IPS DF 6.9 (cell line): ENCODE results near the gene ANKRD11.
A peak's percentile ranks its signal among the peaks of the same experiment; 100 is the strongest.
"Not testable (repeated sequence)": the region's sequence is repeated elsewhere in the genome, so short reads cannot be mapped to it uniquely, and the experiment has no call there.

Source experiments
- DNase-seq: peaks from one replicate; pipeline ENCODE4 v3.0.0-alpha.2; 2013; ENCODE audit warnings: low read depth, low spot score
- H3K27ac ChIP-seq: one replicate; pipeline ENCODE4 v1.5.1; 2013; ENCODE audit warnings: low read length, control low read depth
- H3K27me3 ChIP-seq: 2 replicates; pipeline ENCODE4 v1.6.1; 2013; ENCODE audit warnings: mild to moderate bottlenecking, low read length; ENCODE audit not compliant: control insufficient read depth, insufficient read depth
- H3K36me3 ChIP-seq: 2 replicates; pipeline ENCODE4 v1.6.1; 2013; ENCODE audit warnings: low read length; ENCODE audit not compliant: control insufficient read depth, insufficient read depth
- H3K4me1 ChIP-seq: 2 replicates; pipeline ENCODE4 v1.6.1; 2013; ENCODE audit warnings: low read length; ENCODE audit not compliant: control insufficient read depth, insufficient read depth
- H3K4me3 ChIP-seq: 2 replicates; pipeline ENCODE4 v1.5.1; 2013; ENCODE audit warnings: mild to moderate bottlenecking, low read length
- H3K9me3 ChIP-seq: 2 replicates; pipeline ENCODE4 v1.6.1; 2013; ENCODE audit warnings: low read length, inconsistent platforms; ENCODE audit not compliant: control insufficient read depth, insufficient read depth
- WGBS: extraction: QIAGEN DNeasy Blood & Tissue Kit; methylation state at CpG from one replicate; pipeline ENCODE4 v1.1.7; 2013; ENCODE audit warnings: mixed read lengths, missing lambda C conversion rate; ENCODE audit not compliant: insufficient read length, insufficient coverage; 5-methylcytosine and 5-hydroxymethylcytosine counted together

ANKRD11 gene

DNA sequence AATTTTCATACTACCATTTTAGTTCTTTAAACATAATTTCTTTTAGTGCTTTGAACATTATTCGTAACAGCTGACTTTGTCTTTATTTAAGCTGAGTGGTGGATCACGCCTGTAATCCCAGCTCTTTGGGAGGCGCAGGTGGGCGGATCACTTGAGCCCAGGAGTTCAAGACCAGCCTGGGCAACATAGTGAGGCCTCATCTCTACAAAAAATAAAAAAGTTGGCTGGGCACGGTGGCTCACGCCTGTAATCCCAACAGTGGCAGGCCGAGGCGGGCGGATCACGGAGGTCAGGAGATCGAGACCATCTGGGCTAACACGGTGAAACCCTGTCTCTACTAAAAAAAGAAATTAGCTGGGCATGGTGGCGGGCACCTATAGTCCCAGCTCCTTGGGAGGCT, 230.5 kb downstream of the ANKRD11 start:
- not testable (repeated sequence) for H3K9me3 ChIP-seq
- no CpG with 5 or more reads among the region's 13 CpGs for WGBS

DNA sequence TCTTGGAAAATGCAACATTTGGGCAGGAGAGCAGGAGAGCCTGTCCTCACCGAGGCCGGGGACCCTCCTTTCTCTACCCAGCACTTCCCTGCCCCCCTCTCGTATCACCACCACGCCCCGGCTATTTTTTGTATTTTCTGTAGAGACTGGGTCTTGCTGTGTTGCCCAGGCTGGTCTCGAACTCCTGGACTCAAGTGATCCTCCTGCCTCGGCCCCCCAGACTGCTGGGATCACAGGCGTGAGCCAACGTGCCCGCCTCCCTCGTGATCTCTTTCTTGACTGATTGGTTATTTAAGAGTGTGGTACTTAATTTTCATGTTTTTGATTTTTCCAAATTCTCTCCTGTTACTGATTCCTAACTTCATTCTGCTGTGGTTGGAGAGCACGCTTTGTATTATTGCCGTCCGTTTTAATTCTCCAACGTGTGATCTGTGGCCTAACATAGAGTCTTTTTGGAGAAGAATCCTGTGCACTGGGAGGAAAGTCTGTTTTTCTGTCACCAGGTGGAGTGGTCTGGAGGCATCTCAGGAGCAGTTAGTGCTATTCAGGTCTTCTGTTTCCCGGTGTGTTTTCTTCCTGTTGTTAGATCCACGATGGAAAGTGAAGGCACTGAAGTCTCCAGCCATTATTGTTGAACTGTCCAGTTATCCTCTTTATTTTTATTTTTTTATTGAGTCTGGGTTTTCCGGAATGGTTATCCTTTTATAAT, 232.4 kb downstream of the ANKRD11 start:
- Histone ChIP-seq H3K9me3 (no peaks in the 10 kb centered on the region), H3K27ac (no peak overlapping the region), H3K4me3 (no peak overlapping the region; the same call in 1 of the 2 replicates), H3K27me3 (no peaks in the 10 kb centered on the region; the same call in 1 of the 2 replicates), H3K36me3 (no peaks in the 10 kb centered on the region), H3K4me1 (no peaks in the 10 kb centered on the region)
- DNase-seq: no peak
- WGBS: no CpG with 5 or more reads among the region's 18 CpGs

More for the DNA sequence above, 230.5 kb downstream of the ANKRD11 start:
- not testable (repeated sequence) for H3K27ac ChIP-seq, H3K4me3 ChIP-seq, H3K36me3 ChIP-seq, H3K27me3 ChIP-seq, DNase-seq, H3K4me1 ChIP-seq

DNA sequence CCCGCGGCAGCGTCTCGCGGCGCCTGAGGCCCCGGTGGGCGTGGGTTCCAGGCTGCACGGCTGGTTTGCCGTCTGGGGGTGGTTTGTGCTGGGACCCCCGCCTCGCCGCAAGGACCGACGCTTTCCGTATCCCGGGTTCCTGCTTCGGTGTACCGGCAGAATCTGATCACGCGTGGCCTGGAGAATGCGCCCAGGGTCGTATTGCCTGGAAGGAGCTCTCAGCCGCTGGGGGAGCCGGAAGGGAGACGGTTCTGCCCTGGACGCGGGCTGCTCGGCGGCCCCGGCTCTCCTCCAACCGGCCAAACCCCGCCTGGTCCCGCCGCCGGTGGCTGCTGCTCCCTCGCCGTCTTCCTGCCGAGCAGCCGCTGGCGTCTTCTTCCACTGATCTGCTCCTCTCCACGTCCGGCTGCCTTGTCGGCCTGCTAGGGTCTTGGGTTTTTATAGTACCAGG, 233.1 kb downstream of the ANKRD11 start:
- Histone ChIP-seq H3K36me3 (no peaks in the 10 kb centered on the region), H3K4me1 (no peaks in the 10 kb centered on the region), H3K27ac (no peak overlapping the region), H3K4me3 (peak overlapping the region; percentile 8; the same call in 1 of the 2 replicates), H3K27me3 (no peaks in the 10 kb centered on the region; the same call in 1 of the 2 replicates), H3K9me3 (no peaks in the 10 kb centered on the region)
- no CpG with 5 or more reads among the region's 44 CpGs for WGBS
- DNase-seq: no peak

DNA sequence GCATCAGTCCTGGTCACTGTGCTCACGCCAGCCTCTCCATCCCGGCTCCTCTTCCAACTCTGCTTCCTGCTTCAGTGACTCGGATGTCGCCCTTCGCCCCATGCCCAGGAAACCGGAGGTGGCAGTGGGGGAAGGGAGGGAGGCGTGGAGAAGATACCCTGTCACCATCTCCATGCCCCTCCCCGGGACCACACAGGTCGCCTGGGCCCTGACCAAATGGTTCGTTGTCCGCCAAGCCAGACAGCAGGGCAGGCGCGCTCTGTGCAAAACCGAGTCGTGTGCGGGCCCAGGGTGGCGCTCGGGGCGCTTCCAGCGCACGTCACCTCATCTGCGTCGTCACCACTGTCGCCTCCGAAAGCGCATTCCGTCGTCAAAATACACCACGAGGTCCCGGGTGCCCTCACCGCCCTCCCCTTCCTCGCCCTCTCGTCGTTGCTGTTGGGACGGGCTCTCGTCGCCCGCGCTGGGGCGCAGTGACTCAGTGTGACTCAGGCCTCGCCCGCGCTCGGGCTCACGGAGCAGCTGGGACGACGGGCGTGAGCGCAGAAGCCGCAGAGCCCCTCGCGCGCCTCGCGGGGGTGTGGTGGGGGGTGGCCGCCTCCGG, 233.6 kb downstream of the ANKRD11 start:
- Histone ChIP-seq H3K4me1 (no peaks in the 10 kb centered on the region), H3K27me3 (no peaks in the 10 kb centered on the region; the same call in 1 of the 2 replicates), H3K27ac (no peak overlapping the region), H3K4me3 (peak overlapping the region; percentile 8; the same call in 1 of the 2 replicates), H3K36me3 (no peaks in the 10 kb centered on the region), H3K9me3 (no peaks in the 10 kb centered on the region)
- no CpG with 5 or more reads among the region's 57 CpGs for WGBS
- no peak for DNase-seq

DNA sequence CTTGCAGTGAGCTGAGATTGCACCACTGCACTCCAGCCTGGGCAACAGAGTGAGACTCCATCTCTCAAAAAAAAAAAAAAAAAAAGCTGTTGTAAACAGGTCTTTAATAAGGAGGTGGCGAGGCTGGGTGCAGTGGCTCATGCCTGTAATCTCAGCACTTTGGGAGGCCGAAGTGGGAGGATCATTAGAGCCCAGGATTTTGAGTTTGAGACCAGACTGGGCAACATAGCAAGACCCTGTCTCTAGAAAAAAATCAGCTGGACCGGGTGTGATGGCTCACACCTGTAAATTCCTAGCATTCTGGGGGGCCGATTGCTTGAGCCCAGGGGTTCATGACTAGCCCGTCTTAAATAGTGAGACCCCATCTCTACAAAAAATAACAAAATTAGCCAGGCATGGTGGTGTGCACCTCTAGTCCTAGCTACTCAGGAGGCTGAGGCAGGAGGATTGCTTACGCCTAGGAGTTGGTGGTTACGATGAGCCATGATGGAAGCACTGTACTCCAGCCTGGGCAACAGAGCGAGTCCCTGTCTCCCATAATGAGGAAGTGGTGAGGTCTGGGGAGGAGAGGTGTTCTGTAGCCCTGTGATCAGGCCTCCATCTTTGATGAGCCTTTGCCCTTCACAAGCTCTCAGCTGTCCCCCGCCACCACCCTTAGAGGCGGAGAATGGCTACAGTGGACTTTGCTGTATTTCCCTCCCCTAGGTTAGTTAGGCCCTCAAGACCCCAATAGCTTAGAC, 236.6 kb downstream of the ANKRD11 start:
- H3K27ac ChIP-seq: no peak overlapping the region
- no CpG with 5 or more reads among the region's 10 CpGs for WGBS
- no peaks in the 10 kb centered on the region; the same call in 1 of the 2 replicates for H3K36me3 ChIP-seq
- no peak overlapping the region for H3K4me3 ChIP-seq
- H3K9me3 ChIP-seq: no peaks in the 10 kb centered on the region
- DNase-seq: no peak
- no peaks in the 10 kb centered on the region; the same call in 1 of the 2 replicates for H3K27me3 ChIP-seq
- H3K4me1 ChIP-seq: no peaks in the 10 kb centered on the region

DNA sequence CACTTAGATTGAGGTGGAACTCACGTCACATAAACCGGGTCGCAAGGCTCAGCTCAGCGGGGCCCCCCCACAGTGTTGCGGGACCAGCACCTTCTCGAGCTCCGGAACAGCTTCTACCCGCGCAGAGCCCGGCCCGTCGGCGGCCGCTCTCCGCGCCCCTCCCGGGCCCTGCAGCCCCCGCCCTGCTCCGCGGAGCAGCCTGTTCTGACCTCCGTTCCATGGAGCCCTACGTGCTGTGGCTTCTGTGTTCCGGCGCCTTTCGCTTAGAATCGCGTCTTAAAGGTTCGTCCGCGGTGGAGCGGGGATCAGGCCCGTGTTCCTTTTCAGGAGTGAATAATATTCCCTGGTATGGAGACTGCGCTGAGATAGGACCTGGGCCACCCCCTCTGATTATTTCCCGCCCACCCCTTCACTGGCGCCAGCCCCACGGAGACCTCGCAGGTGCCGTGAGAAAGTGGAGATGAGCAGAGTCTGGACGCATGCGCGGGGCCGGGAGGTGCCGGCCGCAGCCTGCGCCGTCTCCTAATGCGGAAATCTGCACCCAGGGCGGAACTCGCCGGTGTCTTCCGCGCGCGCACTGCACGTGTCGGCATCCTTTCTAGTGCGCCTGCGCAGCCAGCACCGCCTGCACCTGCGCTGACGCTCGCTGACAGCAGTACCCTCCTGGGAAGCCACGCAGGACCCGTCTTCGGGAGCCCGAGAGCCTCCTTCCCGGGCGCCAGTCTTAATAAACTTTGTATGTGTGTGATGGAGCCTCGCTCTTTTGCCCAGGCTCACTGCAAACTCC, 242.0 kb downstream of the ANKRD11 start:
- H3K27ac ChIP-seq: no peak overlapping the region
- no CpG with 5 or more reads among the region's 69 CpGs for WGBS
- DNase-seq: no peak
- H3K4me1 ChIP-seq: no peaks in the 10 kb centered on the region
- H3K27me3 ChIP-seq: no peaks in the 10 kb centered on the region
- H3K4me3 ChIP-seq: peak overlapping the region; percentile 61; the same call in 1 of the 2 replicates
- H3K36me3 ChIP-seq: no peaks in the 10 kb centered on the region; the same call in 1 of the 2 replicates
- no peaks in the 10 kb centered on the region for H3K9me3 ChIP-seq

DNA sequence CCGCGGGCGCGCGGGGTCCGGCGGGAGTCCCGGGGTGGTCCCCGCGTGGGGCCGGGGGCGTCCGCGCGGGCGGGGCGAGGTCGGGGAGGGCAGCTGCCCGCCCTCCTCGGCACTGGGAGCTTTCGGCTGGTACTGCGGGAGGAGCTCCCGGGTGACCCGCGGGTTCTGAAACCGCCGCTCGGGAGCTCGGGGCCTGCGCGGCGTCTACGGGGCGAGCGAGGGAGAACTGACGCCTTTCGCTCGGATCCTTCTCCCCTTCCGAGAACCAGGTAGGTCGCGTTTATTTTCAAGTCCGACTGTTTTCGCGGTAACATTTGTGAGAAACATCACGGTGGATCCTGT, 242.7 kb downstream of the ANKRD11 start:
- not testable (repeated sequence) for H3K9me3 ChIP-seq, DNase-seq, H3K27me3 ChIP-seq, H3K4me1 ChIP-seq, H3K27ac ChIP-seq, H3K36me3 ChIP-seq
- peak overlapping the region; percentile 61; the same call in 1 of the 2 replicates for H3K4me3 ChIP-seq
- no CpG with 5 or more reads among the region's 45 CpGs for WGBS

DNA sequence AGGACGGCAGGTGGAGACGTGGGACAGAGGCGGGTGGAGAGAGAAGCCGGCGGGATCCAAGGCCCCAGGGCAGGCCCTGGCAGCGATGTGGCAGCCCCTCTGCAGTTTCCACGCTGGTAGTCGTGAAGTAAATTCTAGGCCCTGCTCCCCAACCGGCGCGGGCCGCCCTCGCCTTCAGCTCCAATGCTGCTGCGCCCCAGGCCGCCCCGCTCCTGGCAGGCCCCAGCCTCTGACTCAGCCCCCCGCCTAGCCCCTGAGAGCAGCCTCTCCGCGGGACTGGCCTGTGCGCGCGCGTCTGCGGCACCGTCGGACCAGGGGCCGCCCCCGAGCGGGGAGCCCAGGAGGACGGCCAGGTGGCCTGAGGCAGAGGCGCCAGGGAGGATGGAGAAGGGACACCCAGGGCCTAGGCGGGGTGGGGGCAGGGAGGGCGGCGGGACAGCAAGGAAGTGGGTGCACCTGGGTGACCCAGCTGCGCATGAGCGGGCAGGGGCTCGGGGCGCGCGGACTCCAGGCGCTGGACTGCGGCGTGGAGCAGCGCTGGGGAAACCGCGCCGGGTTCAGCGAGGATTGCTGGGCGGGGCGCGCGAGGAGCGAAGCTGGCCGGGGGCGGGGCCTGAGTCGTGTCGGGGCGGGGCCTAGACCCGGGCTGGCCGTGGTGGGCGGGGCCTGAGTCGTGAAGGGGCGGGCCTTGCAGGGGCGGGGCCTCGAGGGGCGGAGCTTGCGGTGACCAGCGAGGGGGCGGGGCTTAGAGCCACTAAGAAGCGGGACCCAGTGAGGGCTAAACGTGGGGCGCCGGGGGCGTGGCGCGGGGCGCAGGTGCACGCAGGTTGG, 243.2 kb downstream of the ANKRD11 start:
- WGBS: no CpG with 5 or more reads among the region's 78 CpGs
- H3K9me3 ChIP-seq: no peaks in the 10 kb centered on the region
- no peak for DNase-seq
- H3K4me1 ChIP-seq: no peaks in the 10 kb centered on the region
- H3K27ac ChIP-seq: no peak overlapping the region
- H3K4me3 ChIP-seq: peak overlapping the region; percentile 61; the same call in 1 of the 2 replicates
- no peaks in the 10 kb centered on the region; the same call in 1 of the 2 replicates for H3K36me3 ChIP-seq
- H3K27me3 ChIP-seq: no peaks in the 10 kb centered on the region

DNA sequence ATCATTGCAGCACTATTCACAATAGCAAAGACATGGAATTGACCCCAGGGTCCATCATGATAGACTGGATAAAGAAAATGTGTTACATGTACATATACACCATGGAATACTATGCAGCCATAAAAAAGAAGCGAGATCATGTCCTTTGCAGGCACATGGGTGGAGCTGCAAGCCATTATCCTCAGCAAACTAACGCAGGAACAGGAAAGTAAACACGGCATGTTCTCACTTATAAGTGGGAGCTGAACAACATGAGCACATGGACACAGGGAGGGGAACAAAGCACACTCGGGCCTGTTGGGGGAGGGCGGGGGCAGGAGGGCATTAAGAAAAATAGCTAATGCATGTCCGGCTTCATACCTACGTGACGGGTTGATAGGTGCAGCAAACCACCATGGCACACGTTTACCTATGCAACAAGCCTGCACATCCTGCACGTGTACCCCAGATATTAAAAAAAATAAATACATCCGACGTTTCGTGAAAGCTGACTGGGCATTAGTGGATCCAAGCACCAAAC, 243.9 kb downstream of the ANKRD11 start:
- no peaks in the 10 kb centered on the region for H3K4me1 ChIP-seq
- no peak overlapping the region; the same call in 1 of the 2 replicates for H3K4me3 ChIP-seq
- H3K27ac ChIP-seq: no peak overlapping the region
- DNase-seq: no peak
- H3K27me3 ChIP-seq: no peaks in the 10 kb centered on the region
- WGBS: no CpG with 5 or more reads among the region's 13 CpGs
- H3K9me3 ChIP-seq: no peaks in the 10 kb centered on the region
- H3K36me3 ChIP-seq: no peaks in the 10 kb centered on the region; the same call in 1 of the 2 replicates
